GM12878 (cell line): Measurements from ENCODE around the gene KIRREL3. TPM values are rescaled to one million over a fixed set of nuclear protein-coding genes. Genes with fewer than 3 reads are reported as not detected.

Experiments used
- ATAC-seq: fragments of 200-7000 bp; cut with Tn5 transposase; 3 replicates; pipeline ENCODE4 v1.9.1; 2020; ENCODE audit warnings: mild to moderate bottlenecking, moderate library complexity
- BruUV-seq: library from RNA; stranded (reverse); fragments of 400-500 nt; replicated peaks from 2 replicates; lab custom pipeline; 2021; lab: Mats Ljungman, UMichigan
- CTCF ChIA-PET: fragments of 300-600 bp; sonication (Branson Sonifier 250); formaldehyde crosslinking; extraction: SDS; loops from one replicate; lab custom pipeline; 2021; ENCODE audit warnings: inconsistent platforms; lab: Yijun Ruan, JAX
- POLR2A ChIA-PET: fragments of 350-600 bp; formaldehyde crosslinking; extraction: SDS; loops from one replicate; lab custom pipeline; 2021; ENCODE audit warnings: inconsistent platforms; lab: Charles Lee
- RAD21 ChIA-PET: fragments of 300-600 bp; sonication (Branson Sonifier 250); formaldehyde crosslinking; loops from one replicate; lab custom pipeline; 2023; ENCODE audit warnings: antibody characterized with exemption; ENCODE audit not compliant: unreplicated experiment; lab: Charles Lee
- SMC1A ChIA-PET: fragments of 300-600 bp; sonication (Branson Sonifier 250); formaldehyde crosslinking; loops from one replicate; lab custom pipeline; 2023; ENCODE audit not compliant: unreplicated experiment, uncharacterized antibody; lab: Charles Lee
- DNase-seq: peaks from one replicate; pipeline ENCODE4 v3.0.0-alpha.2; 2011; ENCODE audit warnings: low read depth, low spot score
- FAIRE-seq: peaks from 3 replicates; lab custom pipeline; 2011; peaks lifted over from hg19 to GRCh38; lab: Jason Lieb, UNC
- H2AFZ ChIP-seq: 2 replicates; pipeline ENCODE4 v1.6.0; 2011; ENCODE audit warnings: low read depth, low read length, control low read depth; ENCODE audit not compliant: control insufficient read depth
- H3K27ac ChIP-seq: 2 replicates; pipeline ENCODE4 v1.5.1; 2011; ENCODE audit warnings: control low read depth; ENCODE audit not compliant: control insufficient read depth, insufficient read depth
- H3K27me3 ChIP-seq, 2 experiments: replicated peaks in 1 of 2; 2 replicates each; pipeline versions ENCODE4 v1.6.0 to v1.6.1; 2011; ENCODE audit warnings: low read length in 1 of 2; ENCODE audit not compliant: control insufficient read depth in 2 of 2, insufficient read depth in 2 of 2
- H3K36me3 ChIP-seq, 2 experiments: 2 replicates each; pipeline ENCODE4 v1.5.1; 2011; ENCODE audit warnings: low read length in 1 of 2; ENCODE audit not compliant: control insufficient read depth in 2 of 2, insufficient read depth in 2 of 2
- H3K4me1 ChIP-seq: 2 replicates; pipeline ENCODE4 v1.6.1; 2011; ENCODE audit warnings: mild to moderate bottlenecking, low read length, moderate library complexity, mixed read lengths; ENCODE audit not compliant: control insufficient read depth, insufficient read depth
- H3K4me2 ChIP-seq: 2 replicates; pipeline ENCODE4 v1.6.0; 2011; ENCODE audit warnings: control low read depth; ENCODE audit not compliant: control insufficient read depth, insufficient read depth
- H3K4me3 ChIP-seq: fragments of 200-600 bp; sonication (generic); 2 replicates; pipeline ENCODE4 v1.5.1; 2016
- H3K79me2 ChIP-seq: 2 replicates; pipeline ENCODE4 v1.6.0; 2011; ENCODE audit warnings: low read length; ENCODE audit not compliant: control insufficient read depth, insufficient read depth
- H3K9ac ChIP-seq: 2 replicates; pipeline ENCODE4 v1.8.0; 2011; ENCODE audit warnings: low read length, control low read depth, mixed read lengths; ENCODE audit not compliant: control insufficient read depth, insufficient read depth
- H3K9me3 ChIP-seq: replicated peaks from 3 replicates; pipeline ENCODE4 v1.5.1; 2011; ENCODE audit warnings: mild to moderate bottlenecking, low read length; ENCODE audit not compliant: control insufficient read depth, insufficient read depth
- H4K20me1 ChIP-seq: 2 replicates; pipeline ENCODE4 v1.6.0; 2011; ENCODE audit not compliant: control insufficient read depth, insufficient read depth
- HDAC2 ChIP-seq: fragments of 200-600 bp; sonication (generic); IDR thresholded peaks from 2 replicates; pipeline ENCODE4 v1.6.1; 2017
- IKZF1 ChIP-seq: fragments of 450-650 bp; conservative IDR thresholded peaks from 2 replicates; pipeline ENCODE4 v1.6.1; 2017; ENCODE audit warnings: antibody characterized with exemption, mild to moderate bottlenecking
- JUNB ChIP-seq: IDR thresholded peaks from 2 replicates; pipeline ENCODE4 v1.6.1; 2016; ENCODE audit warnings: antibody characterized with exemption, mild to moderate bottlenecking
- NFYB ChIP-seq: IDR thresholded peaks from 2 replicates; pipeline ENCODE4 v1.6.1; 2011; ENCODE audit warnings: low read depth, mild to moderate bottlenecking, low read length, improper control_type of control experiment, moderate library complexity; ENCODE audit not compliant: insufficient read depth
- NRF1 ChIP-seq: conservative IDR thresholded peaks from 2 replicates; pipeline ENCODE4 v1.6.1; 2011; ENCODE audit warnings: mild to moderate bottlenecking, low read depth, low read length, improper control_type of control experiment
- POU2F2 ChIP-seq: IDR thresholded peaks from 3 replicates; pipeline ENCODE4 v1.6.1; 2011; ENCODE audit warnings: low read depth, mild to moderate bottlenecking, low read length, borderline replicate concordance
- SUZ12 ChIP-seq: fragments of 200-600 bp; sonication (generic); IDR thresholded peaks from one replicate; pipeline ENCODE4 v1.6.1; 2018; ENCODE audit warnings: antibody characterized with exemption, mild to moderate bottlenecking; ENCODE audit not compliant: unreplicated experiment
- TBL1XR1 ChIP-seq: IDR thresholded peaks from 2 replicates; pipeline ENCODE4 v1.6.1; 2012; ENCODE audit warnings: low read depth, low read length, improper control_type of control experiment
- ZBED1 ChIP-seq: IDR thresholded peaks from 2 replicates; pipeline ENCODE4 v1.6.1; 2016; ENCODE audit warnings: borderline replicate concordance
- ZBTB33 ChIP-seq: fragments of 450-650 bp; IDR thresholded peaks from 2 replicates; pipeline ENCODE4 v1.6.1; 2017; ENCODE audit warnings: mild to moderate bottlenecking
- WGBS: methylation state at CpG from one replicate; pipeline ENCODE4 v1.1.6; 2016; ENCODE audit warnings: low lambda C conversion rate; ENCODE audit not compliant: insufficient replicate concordance, insufficient coverage; ENCODE audit errors: missing lambda C conversion rate; 5-methylcytosine and 5-hydroxymethylcytosine counted together
- in situ Hi-C: fragments of 300-500 bp; cut with MboI; formaldehyde crosslinking; loops from 9 replicates; pipeline ENCODE4 v1.14.3; 2018; ENCODE audit warnings: mixed read lengths
- intact Hi-C: fragments of 100-400 bp; cut with micrococcal nuclease; formaldehyde crosslinking; loops from one replicate; pipeline ENCODE4 v1.14.2; 2022; ENCODE audit not compliant: unreplicated experiment
- polyA plus RNA-seq, 11 experiments: library from polyadenylated mRNA; depleted of rRNA in 4 of 11; unstranded in 6 of 11; stranded (reverse) in 5 of 11; fragments of >200 nt; fragmentation: Nextera tagmentation in 4 of 11; fragmentation: Illumina TruSeq in 1 of 11; extraction: Ambion mirVana in 4 of 11; extraction: Trizol in 1 of 11; gene quantifications; 1 replicate in 1 of 11; 2 replicates in 10 of 11; pipeline versions ENCODE4 v1.2.1 to v1.2.3, GENCODE V29; 2011 to 2016; ENCODE audit warnings: inconsistent platforms in 2 of 11, missing spikeins in 2 of 11, low read depth in 1 of 11
- total RNA-seq, 4 experiments: library from RNA; depleted of rRNA in 3 of 4; stranded (reverse); fragments of >200 nt in 3 of 4; fragmentation: Illumina TruSeq in 1 of 4; extraction: Trizol in 1 of 4; gene quantifications; 2 replicates each; pipeline versions ENCODE4 v1.2.1 to v1.2.3, GENCODE V29; 2013 to 2021

KIRREL3 gene
- total and polyA plus RNA-seq, 10 of the 15 experiments (the other 5 are each of a cell fraction or from before 2014, with no cell fraction given): under 0.01 TPM; not detected in 9

DNA sequence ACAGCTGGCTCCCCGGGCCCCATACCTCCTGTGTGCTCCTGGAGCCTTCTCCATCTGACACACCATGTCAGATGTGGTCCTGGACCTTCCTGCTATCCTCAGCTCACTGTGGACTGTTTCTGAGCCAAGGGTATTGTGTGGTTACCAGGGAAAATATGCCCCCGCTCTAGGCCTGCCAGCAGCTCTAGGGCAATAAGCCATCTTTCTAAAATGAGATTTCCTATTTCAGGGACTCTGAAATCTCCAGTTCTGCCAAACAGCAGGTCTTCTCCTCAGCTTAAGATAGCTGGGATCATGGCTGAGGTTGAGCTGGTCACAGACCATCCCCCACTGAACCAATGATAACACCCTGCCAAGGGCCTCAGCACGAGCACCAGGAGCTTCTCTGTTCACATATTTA is 417.5 kb downstream of the KIRREL3 start:
- POLR2A ChIA-PET: no interaction called here
- intact Hi-C loops: no loop called here
- ATAC-seq (no peak), DNase-seq (no peak), FAIRE-seq (no peak)
- H3K79me2 ChIP-seq: no peaks in the 10 kb centered on the region
- in situ Hi-C loops: no loop called here
- H3K4me2 ChIP-seq: no peak overlapping the region
- CTCF ChIA-PET: no interaction called here
- 2% methylated on average over 3 of the region's 3 CpGs for WGBS
- H3K9ac ChIP-seq: no peak overlapping the region
- H3K27me3 ChIP-seq: peaks cover 2 to 5% of the 10 kb centered on the region in 2 experiments; a peak in 3 of 4 replicates
- no peaks in the 10 kb centered on the region for H3K9me3 ChIP-seq
- H2AFZ ChIP-seq: no peak overlapping the region
- TF ChIP-seq SUZ12 (no peak), ZBTB33 (no peak), JUNB (no peak), HDAC2 (no peak), TBL1XR1 (no peak), NRF1 (no peak), NFYB (no peak), POU2F2 (no peak), IKZF1 (no peak), ZBED1 (no peak)
- no TSS peak for BruUV-seq
- H3K4me1 ChIP-seq: no peaks in the 10 kb centered on the region
- H3K4me3 ChIP-seq: no peak overlapping the region
- H3K36me3 ChIP-seq: no peaks in the 10 kb centered on the region
- no peak overlapping the region for H3K27ac ChIP-seq
- RAD21 ChIA-PET: no interaction called here
- H4K20me1 ChIP-seq: no peaks in the 10 kb centered on the region
- SMC1A ChIA-PET: no interaction called here
